MM.1S (cell line): ENCODE measurements around the gene SUGP1.

Experiments used
- DNase-seq: peaks from one replicate; pipeline ENCODE4 v3.0.0-alpha.2; 2015
- H2AFZ ChIP-seq: fragments of 300-600 bp; sonication (generic); 2 replicates; pipeline ENCODE4 v1.6.0; 2016; ENCODE audit warnings: antibody characterized with exemption, low read length
- H3F3A ChIP-seq: fragments of 300-600 bp; sonication (generic); 2 replicates; pipeline ENCODE4 v1.6.1; 2016; ENCODE audit warnings: mild to moderate bottlenecking, antibody characterized with exemption, low read length, moderate library complexity, mixed read lengths; ENCODE audit not compliant: insufficient read depth
- H3K27ac ChIP-seq: fragments of 300-600 bp; sonication (generic); 2 replicates; pipeline ENCODE4 v1.5.1; 2016; ENCODE audit warnings: mild to moderate bottlenecking, low read length
- H3K27me3 ChIP-seq: fragments of 300-600 bp; sonication (generic); replicated peaks from 2 replicates; pipeline ENCODE4 v1.6.0; 2016; ENCODE audit warnings: low read length; ENCODE audit not compliant: insufficient read depth
- H3K36me3 ChIP-seq: fragments of 300-600 bp; sonication (generic); replicated peaks from 2 replicates; pipeline ENCODE4 v1.6.1; 2016; ENCODE audit warnings: mild to moderate bottlenecking, low read length, mixed read lengths; ENCODE audit not compliant: insufficient read depth
- H3K4me1 ChIP-seq: fragments of 300-600 bp; sonication (generic); 2 replicates; pipeline ENCODE4 v1.6.1; 2016; ENCODE audit warnings: low read length, mixed read lengths
- H3K4me2 ChIP-seq: fragments of 300-600 bp; sonication (generic); 2 replicates; pipeline ENCODE4 v1.6.0; 2016; ENCODE audit warnings: low read depth, low read length
- H3K4me3 ChIP-seq: fragments of 300-600 bp; sonication (generic); 2 replicates; pipeline ENCODE4 v1.5.1; 2016; ENCODE audit warnings: low read length, mixed read lengths
- H3K79me2 ChIP-seq: fragments of 300-600 bp; sonication (generic); 2 replicates; pipeline ENCODE4 v1.6.1; 2016; ENCODE audit warnings: mixed run types, low read length, mixed read lengths
- H3K9ac ChIP-seq: fragments of 300-600 bp; sonication (generic); 2 replicates; pipeline ENCODE4 v1.6.1; 2016; ENCODE audit warnings: low read length, mixed read lengths
- H3K9me2 ChIP-seq: fragments of 300-600 bp; sonication (generic); replicated peaks from 2 replicates; pipeline ENCODE4 v1.6.1; 2016; ENCODE audit warnings: mild to moderate bottlenecking, low read length, mixed read lengths; ENCODE audit not compliant: insufficient read depth
- H3K9me3 ChIP-seq: fragments of 300-600 bp; sonication (generic); replicated peaks from 2 replicates; pipeline ENCODE4 v1.6.1; 2016; ENCODE audit warnings: mild to moderate bottlenecking, low read length, mixed read lengths; ENCODE audit not compliant: insufficient read depth
- H4K20me1 ChIP-seq: fragments of 300-600 bp; sonication (generic); 2 replicates; pipeline ENCODE4 v1.6.1; 2016; ENCODE audit warnings: mild to moderate bottlenecking, low read length, moderate library complexity, mixed read lengths; ENCODE audit not compliant: insufficient read depth
- EZH2 ChIP-seq: fragments of 300-600 bp; sonication (generic); optimal IDR thresholded peaks from 2 replicates; pipeline ENCODE3; 2017; ENCODE audit warnings: low read depth, mild to moderate bottlenecking, antibody characterized with exemption, low read length, mixed read lengths
- EZH2phosphoT487 ChIP-seq: fragments of 300-600 bp; sonication (generic); IDR thresholded peaks from 2 replicates; pipeline ENCODE4 v1.6.1; 2018; ENCODE audit warnings: antibody characterized with exemption, low read length
- TF ChIP-seq, protein P1 (sequence below): fragments of 300-600 bp; sonication (generic); IDR thresholded peaks from 2 replicates; pipeline ENCODE4 v1.5.1; 2016; ENCODE audit warnings: antibody characterized with exemption, low read length, mixed read lengths

Gene SUGP1

DNA sequence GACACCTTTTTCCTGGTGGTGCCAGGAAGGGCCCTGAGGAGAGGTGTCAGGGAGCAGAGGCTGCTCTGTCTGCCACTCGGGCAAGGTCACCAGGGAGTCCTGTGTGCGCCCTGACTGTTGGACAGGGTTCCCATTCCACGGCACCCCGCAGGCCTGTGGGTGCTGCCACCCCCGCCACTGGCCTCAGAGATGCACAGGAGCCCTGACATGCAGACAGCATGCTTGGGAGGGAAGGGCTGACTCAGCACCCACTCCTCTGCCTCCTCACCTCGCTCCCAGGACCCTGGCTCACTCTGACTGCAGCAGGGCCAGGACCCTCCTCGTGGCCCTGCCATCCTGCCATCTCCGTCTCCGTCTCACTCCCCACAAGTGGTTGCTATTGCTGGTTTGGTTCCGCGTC, 25.7 kb upstream of the SUGP1 start:
- H3K4me2 ChIP-seq, result no peak overlapping the region
- H3K36me3 ChIP-seq, result peaks cover 4% of the 10 kb centered on the region; the same call in 1 of the 2 replicates

DNA sequence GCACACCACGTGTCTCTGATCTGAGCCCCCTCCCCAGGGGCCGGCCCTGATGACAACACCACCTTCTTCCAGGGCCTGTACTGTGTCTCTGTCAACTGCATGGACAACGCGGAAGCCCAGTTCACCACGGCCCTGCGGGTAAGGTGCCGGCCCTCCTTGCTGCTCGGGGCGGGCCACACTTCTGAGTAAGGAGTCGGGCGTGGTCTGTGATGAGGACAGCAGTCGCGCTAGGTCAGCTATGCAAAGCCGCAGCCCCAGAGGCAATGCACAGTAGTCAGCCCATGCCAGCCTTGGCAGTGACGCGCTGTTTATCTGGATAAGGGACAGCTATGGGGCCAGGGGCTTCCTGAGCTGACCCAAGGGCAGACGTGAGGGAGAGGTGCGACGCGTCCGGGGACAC, 24.9 kb upstream of the SUGP1 start:
- H3K9me3 ChIP-seq, result no peaks in the 10 kb centered on the region
- no peaks in the 10 kb centered on the region for H3K9me2 ChIP-seq
- TF ChIP-seq EZH2 (no peak), EZH2phosphoT487 (no peak)
- TF ChIP-seq, protein P1, sequence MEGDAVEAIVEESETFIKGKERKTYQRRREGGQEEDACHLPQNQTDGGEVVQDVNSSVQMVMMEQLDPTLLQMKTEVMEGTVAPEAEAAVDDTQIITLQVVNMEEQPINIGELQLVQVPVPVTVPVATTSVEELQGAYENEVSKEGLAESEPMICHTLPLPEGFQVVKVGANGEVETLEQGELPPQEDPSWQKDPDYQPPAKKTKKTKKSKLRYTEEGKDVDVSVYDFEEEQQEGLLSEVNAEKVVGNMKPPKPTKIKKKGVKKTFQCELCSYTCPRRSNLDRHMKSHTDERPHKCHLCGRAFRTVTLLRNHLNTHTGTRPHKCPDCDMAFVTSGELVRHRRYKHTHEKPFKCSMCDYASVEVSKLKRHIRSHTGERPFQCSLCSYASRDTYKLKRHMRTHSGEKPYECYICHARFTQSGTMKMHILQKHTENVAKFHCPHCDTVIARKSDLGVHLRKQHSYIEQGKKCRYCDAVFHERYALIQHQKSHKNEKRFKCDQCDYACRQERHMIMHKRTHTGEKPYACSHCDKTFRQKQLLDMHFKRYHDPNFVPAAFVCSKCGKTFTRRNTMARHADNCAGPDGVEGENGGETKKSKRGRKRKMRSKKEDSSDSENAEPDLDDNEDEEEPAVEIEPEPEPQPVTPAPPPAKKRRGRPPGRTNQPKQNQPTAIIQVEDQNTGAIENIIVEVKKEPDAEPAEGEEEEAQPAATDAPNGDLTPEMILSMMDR, result no peak
- no peak overlapping the region for H3K4me2 ChIP-seq
- no peaks in the 10 kb centered on the region for H3K27me3 ChIP-seq
- no peaks in the 10 kb centered on the region for H4K20me1 ChIP-seq
- no peak overlapping the region for H3K27ac ChIP-seq
- H3K79me2 ChIP-seq, result no peaks in the 10 kb centered on the region
- H3K4me1 ChIP-seq, result no peaks in the 10 kb centered on the region
- no peak for DNase-seq
- no peak overlapping the region for H3K9ac ChIP-seq
- no peak overlapping the region for H3K4me3 ChIP-seq
- peaks cover 4% of the 10 kb centered on the region; the same call in 1 of the 2 replicates for H3K36me3 ChIP-seq
- H3F3A ChIP-seq, result no peaks in the 10 kb centered on the region
- no peak overlapping the region for H2AFZ ChIP-seq

More for the DNA sequence above, 25.7 kb upstream of the SUGP1 start:
- H4K20me1 ChIP-seq, result no peaks in the 10 kb centered on the region
- no peak overlapping the region for H3K9ac ChIP-seq
- no peak overlapping the region for H3K27ac ChIP-seq
- no peak overlapping the region for H3K4me3 ChIP-seq
- H3K27me3 ChIP-seq, result no peaks in the 10 kb centered on the region
- H3K9me3 ChIP-seq, result no peaks in the 10 kb centered on the region
- no peaks in the 10 kb centered on the region for H3K79me2 ChIP-seq
- TF ChIP-seq EZH2phosphoT487 (no peak), EZH2 (no peak)
- TF ChIP-seq, protein P1, result no peak
- no peaks in the 10 kb centered on the region for H3K9me2 ChIP-seq
- no peaks in the 10 kb centered on the region for H3K4me1 ChIP-seq
- H3F3A ChIP-seq, result no peaks in the 10 kb centered on the region
- no peak for DNase-seq
- H2AFZ ChIP-seq, result no peak overlapping the region

DNA sequence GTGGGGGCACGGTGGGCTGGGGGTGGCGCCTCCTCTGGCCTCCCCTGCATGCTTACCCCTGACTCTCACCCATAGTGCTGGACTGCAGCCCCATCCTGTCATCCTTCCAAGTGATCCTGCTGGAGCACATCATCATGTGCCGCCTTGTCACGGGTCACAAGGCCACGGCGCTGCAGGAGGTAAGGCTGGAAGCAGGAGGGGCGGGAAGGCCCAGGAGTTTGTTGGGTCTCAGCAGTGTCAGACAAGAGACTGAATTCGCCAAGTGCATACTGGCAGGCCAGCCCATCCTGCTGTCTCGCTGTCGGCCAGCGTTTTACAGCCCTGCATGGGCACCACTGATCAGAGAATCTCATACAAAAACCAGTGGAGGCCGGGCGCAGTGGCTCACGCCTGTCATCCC, 23.5 kb upstream of the SUGP1 start:
- H3K9me2 ChIP-seq, result no peaks in the 10 kb centered on the region
- H3K9ac ChIP-seq, result no peak overlapping the region
- H3K36me3 ChIP-seq, result peaks cover 4% of the 10 kb centered on the region; the same call in 1 of the 2 replicates
- no peak overlapping the region for H2AFZ ChIP-seq
- no peak for DNase-seq
- no peaks in the 10 kb centered on the region for H3K9me3 ChIP-seq
- no peaks in the 10 kb centered on the region for H3K4me1 ChIP-seq
- no peaks in the 10 kb centered on the region for H3K79me2 ChIP-seq
- H3K27ac ChIP-seq, result no peak overlapping the region
- no peak overlapping the region for H3K4me2 ChIP-seq
- H3F3A ChIP-seq, result no peaks in the 10 kb centered on the region
- no peak overlapping the region for H3K4me3 ChIP-seq
- no peaks in the 10 kb centered on the region for H3K27me3 ChIP-seq
- H4K20me1 ChIP-seq, result no peaks in the 10 kb centered on the region
- TF ChIP-seq, protein P1, result no peak
- TF ChIP-seq EZH2phosphoT487 (no peak), EZH2 (no peak)
